Measurements from ENCODE around the gene BPHL.
"Not testable (repeated sequence)": the region's sequence is repeated elsewhere in the genome, so short reads cannot be mapped to it uniquely, and the experiment has no call there.

Gene BPHL

GRCh38 chr6:3157131-3157933 lies 38.8 kb downstream of the BPHL start, which contains the start of gene TUBB2A:
TSS of gene TUBB2A (minus strand) at chr6:3157544. CDS start at chr6:3157463, 81 bp downstream.
- DNase-seq, result no peak

GRCh38 chr6:3159805-3160781 lies 41.6 kb downstream of the BPHL start:
- DNase-seq, result no peak

GRCh38 chr6:3162067-3162497 lies 43.6 kb downstream of the BPHL start:
- no peak for DNase-seq

DNA sequence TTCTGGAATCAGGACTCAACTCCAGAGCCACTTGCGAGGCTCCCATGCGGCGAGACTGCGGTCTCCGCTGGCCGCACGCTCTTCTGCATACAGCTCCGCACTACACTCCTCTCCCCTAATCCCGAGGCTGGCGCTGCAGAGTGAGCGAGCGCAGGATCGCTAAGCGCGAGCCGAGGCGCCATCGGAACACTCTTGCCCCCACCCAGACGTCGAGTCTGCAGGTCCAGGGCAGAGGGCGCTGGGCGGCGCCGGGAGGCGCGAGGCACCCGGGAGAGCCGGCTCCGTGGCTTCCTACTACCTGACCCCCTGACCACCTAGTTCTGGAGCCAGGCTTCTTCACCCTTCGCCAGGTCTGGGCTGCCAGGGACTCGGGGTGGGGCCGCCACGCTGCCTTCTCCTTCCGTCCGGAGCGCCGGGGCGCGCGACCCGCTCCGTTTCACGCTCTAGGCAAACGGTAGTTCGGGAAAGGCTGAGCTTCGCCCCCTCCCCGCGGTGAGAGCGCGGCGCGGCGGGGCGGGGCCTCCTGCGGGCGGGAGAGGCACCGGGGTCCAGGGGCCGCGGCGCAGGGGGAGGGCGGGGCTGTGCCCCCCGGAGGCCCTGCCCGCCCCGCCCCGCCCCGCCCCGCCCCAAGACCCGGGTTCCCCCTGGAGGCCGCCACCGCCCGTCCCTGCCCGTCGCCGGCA lies 44.2 kb downstream of the BPHL start:
- peak; percentile 17 for DNase-seq

- no peak for DNase-seq
These were observed 44.7 kb downstream of the BPHL start for GRCh38 chr6:3163248-3163594.

DNA sequence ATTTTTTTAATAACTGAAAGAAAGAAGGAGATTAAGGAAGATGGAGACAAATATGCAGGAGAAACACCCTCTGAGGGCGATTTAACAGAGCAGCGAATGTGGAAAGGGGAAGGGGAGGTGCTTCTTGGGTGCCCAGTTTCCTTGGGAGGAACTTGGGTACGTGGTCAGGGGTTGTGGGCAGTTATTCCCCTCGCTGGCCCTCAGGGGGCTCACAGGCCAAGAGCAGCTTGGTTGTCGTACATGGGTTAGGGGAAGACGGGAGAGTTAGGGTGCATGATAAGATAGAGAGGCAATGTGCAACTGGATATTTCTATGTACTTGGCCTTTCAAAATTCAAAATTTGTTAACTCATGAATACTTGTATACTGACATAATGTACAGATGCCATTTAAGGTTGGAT lies 45.9 kb downstream of the BPHL start:
- no peak for DNase-seq

- no peak for DNase-seq
These were observed 47.4 kb downstream of the BPHL start for GRCh38 chr6:3165631-3166534.

DNA sequence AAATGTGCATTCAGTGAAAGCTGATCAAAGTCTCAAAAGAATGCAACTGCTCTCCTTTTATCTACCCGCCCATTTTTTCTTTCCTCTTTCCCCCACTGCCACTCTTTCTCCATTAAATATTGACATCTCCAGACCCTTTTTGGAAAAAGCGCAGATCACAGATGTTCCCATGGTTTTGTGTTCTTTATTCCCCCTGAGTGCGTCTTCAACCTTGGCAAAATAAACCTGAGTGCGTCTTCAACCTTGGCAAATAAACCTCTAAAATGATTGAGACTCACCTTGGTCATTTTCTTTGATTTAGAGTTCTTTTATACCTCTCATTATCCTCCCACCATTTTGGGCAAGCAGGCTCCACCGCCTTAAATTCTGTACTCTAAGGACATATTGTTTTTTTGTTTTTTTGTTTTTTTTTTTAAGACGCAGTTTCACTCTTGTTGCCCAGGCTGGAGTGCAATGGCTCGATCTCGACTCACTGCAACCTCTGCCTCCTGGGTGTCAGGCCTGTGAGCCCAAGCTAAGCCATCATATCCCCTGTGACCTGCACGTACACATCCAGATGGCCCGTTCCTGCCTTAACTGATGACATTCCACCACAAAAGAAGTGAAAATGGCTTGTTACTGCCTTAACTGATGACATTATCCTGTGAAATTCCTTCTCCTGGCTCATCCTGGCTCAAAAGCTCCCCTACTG lies 48.2 kb downstream of the BPHL start:
- DNase-seq, result not testable (repeated sequence)

DNA sequence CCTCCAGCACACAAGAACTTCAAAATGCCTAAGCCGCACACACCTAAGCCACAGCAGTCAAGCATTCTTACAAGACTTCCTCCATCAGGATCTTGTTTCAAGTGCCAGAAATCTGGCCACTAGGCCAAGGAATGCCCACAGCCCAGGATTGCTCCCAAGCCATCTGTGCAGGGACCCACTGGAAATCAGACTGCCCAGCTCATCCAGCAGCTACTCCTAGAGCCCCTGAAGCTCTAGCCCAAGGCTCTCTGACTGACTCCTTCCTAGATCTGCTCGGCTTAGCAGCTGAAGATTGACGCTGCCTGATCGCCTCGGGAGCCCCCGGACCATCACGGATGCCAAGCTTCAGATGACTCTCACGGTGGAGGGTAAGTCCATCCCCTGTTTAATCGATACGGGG lies 49.5 kb downstream of the BPHL start:
- DNase-seq, result not testable (repeated sequence)

GRCh38 chr6:3170676-3171075 lies 52.2 kb downstream of the BPHL start:
- DNase-seq, result not testable (repeated sequence)

DNA sequence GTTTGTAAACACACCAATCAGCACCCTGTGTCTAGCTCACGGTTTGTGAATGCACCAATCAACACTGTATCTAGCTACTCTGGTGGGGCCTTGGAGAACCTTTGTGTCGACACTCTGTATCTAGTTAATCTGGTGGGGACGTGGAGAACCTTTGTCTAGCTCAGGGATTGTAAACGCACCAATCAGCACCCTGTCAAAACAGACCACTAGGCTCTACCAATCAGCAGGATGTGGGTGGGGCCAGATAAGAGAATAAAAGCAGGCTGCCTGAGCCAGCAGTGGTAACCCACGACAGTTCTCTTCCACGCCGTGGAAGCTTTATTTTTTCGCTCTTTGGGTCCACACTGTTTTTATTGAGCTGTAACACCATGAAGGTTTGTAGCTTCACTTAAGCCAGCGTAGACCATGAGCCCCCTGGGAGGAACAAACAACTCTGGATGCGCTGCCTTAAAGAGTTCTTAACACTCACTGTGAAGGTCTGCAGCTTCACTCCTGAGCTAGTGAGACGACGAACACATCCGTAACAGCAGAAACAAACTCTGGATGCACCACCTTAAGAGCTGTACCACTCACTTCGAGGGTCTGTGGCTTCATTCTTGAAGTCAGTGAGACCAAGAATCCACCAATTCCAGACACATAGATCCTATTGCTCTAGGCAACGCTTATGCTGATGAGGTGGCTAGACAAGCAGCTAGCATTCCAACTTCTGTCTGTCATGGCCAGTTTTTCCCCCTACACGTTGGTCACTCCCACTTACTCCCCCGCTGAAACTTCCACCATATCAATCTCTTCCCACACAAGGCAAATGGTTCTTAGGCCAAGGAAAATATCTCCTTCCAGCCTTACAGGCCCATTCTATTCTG lies 53.0 kb downstream of the BPHL start:
- DNase-seq, result not testable (repeated sequence)

- DNase-seq, result not testable (repeated sequence)
These were observed 54.3 kb downstream of the BPHL start for GRCh38 chr6:3172789-3173188.

GRCh38 chr6:3173636-3174089 lies 55.2 kb downstream of the BPHL start:
- not testable (repeated sequence) for DNase-seq

GRCh38 chr6:3175715-3176402 lies 57.3 kb downstream of the BPHL start:
- no peak for DNase-seq

- DNase-seq, result no peak
These were observed 58.2 kb downstream of the BPHL start for GRCh38 chr6:3176562-3177355.

DNA sequence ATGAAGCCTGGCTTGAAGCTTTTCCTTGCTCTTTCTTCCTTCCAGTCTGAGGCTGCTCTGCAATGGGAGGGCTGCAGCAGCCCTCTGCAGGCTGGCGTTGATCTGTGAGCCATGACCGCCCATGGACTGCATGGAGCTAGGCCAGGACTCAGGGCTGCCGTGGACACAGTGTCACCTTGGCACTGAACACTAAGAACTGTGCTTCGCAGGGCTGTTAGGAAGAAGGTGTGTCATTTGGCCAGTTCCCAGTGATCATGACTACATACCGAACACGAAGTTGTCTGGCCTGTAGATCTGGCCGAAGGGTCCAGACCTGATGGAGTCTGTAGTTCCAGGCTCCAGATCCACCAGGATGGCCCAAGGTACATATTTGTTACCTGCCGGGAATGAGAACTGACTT lies 60.2 kb downstream of the BPHL start:
- DNase-seq, result not testable (repeated sequence)

DNA sequence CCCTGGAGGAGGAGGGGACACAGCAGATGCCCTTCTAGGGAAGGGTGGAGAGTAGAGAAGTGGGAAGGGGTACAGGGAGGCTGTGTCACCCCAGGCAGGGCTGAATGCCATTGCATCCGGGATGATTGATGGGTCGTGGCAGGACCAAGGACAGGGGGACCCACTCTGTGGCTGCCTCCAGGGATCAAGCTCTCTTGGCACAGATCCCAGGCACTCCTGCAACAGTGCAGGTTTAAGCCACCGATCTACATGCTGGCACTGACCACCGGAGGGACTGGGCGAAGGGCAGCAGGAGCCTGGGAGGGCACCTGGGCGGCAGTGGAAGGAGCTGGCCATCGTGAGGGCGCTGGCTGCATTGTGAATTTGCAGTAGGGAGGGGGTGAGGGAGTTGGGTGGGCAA lies 61.4 kb downstream of the BPHL start:
- DNase-seq, result not testable (repeated sequence)

DNA sequence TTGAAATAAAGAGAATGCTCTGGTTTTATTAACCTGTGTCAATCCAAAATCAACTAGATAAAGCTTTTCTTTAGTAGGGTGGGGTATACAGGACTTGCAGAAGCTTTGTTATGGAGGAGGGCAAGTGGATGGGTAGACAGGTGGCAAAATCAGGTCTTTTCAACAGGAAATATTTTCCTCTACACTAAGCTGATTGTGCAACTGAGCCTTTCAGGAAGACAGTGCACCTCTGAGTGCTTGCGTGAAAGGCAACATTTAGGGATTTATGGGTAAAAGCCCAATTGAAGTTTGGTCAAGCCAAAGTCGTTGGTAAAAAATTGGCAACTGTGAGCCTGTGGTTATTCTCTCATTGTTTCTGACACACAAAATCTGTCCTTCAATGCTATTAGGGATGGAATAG lies 62.6 kb downstream of the BPHL start:
- no peak for DNase-seq

- no peak for DNase-seq
These were observed 64.6 kb downstream of the BPHL start for GRCh38 chr6:3183066-3183465.

All from DMS79 (cell line).